SK-N-SH (cell line): ENCODE results near the gene LPIN2. TPM values are rescaled to one million over a fixed set of nuclear protein-coding genes. Genes with fewer than 3 reads are reported as not detected.

Experiments
- CTCF ChIA-PET: fragments of 300-600, 350-600 bp; formaldehyde crosslinking; extraction: SDS; loops from one replicate; lab custom pipeline; 2021; lab: Yijun Ruan, JAX
- POLR2A ChIA-PET: fragments of 350-600 bp; sonication (Branson Sonifier 250); formaldehyde crosslinking; extraction: SDS; loops from one replicate; lab custom pipeline; 2020; ENCODE audit warnings: antibody characterized with exemption, inconsistent platforms; lab: Yijun Ruan, JAX
- DNase-seq: peaks from one replicate; pipeline ENCODE4 v3.0.0; 2012
- H2AFZ ChIP-seq: fragments of 200-600 bp; sonication (generic); 2 replicates; pipeline ENCODE4 v1.8.1; 2016; ENCODE audit warnings: antibody characterized with exemption, mild to moderate bottlenecking, low read depth
- H3F3A ChIP-seq: fragments of 200-600 bp; sonication (generic); replicated peaks from 2 replicates; pipeline ENCODE3; 2016; ENCODE audit warnings: antibody characterized with exemption, mild to moderate bottlenecking; ENCODE audit not compliant: insufficient read depth
- H3K27ac ChIP-seq, 2 experiments: fragments of 200-500 bp in 1 of 2; fragments of 200-600 bp in 1 of 2; sonication (Bioruptor generic) in 1 of 2; sonication (generic), shearing (Covaris generic) in 1 of 2; 2 replicates each; pipeline versions ENCODE4 v1.5.1 to v1.6.1; 2014 to 2016; ENCODE audit warnings: low read depth in 2 of 2, inconsistent platforms in 1 of 2, low read length in 1 of 2, mild to moderate bottlenecking in 1 of 2, mixed read lengths in 1 of 2
- H3K27me3 ChIP-seq: fragments of 200-600 bp; sonication (generic), shearing (Covaris generic); 2 replicates; pipeline ENCODE4 v1.6.1; 2016; ENCODE audit warnings: mixed run types; ENCODE audit not compliant: insufficient read depth
- H3K36me3 ChIP-seq, 2 experiments: fragments of 200-500 bp in 1 of 2; fragments of 200-600 bp in 1 of 2; sonication (Bioruptor generic) in 1 of 2; sonication (generic) in 1 of 2; replicated peaks in 1 of 2; 2 replicates each; pipeline versions ENCODE3 to v1.5.1; 2014 to 2016; ENCODE audit warnings: low read length in 1 of 2, mild to moderate bottlenecking in 1 of 2; ENCODE audit not compliant: insufficient read depth in 2 of 2, control insufficient read depth in 1 of 2
- H3K4me1 ChIP-seq, 2 experiments: fragments of 200-500 bp in 1 of 2; fragments of 200-600 bp in 1 of 2; sonication (Bioruptor generic) in 1 of 2; sonication (generic), shearing (Covaris generic) in 1 of 2; 2 replicates each; pipeline versions ENCODE4 v1.5.1 to v1.6.1; 2014 to 2016; ENCODE audit warnings: low read depth in 1 of 2, low read length in 1 of 2, mixed run types in 1 of 2; ENCODE audit not compliant: insufficient read depth in 2 of 2, control insufficient read depth in 1 of 2
- H3K4me2 ChIP-seq: fragments of 200-600 bp; sonication (generic), shearing (Covaris generic); 2 replicates; pipeline ENCODE4 v1.6.1; 2017; ENCODE audit warnings: mixed run types
- H3K4me3 ChIP-seq, 2 experiments: fragments of 200-500 bp in 1 of 2; fragments of 200-600 bp in 1 of 2; sonication (Bioruptor generic) in 1 of 2; sonication (generic), shearing (Covaris generic) in 1 of 2; 2 replicates each; pipeline versions ENCODE4 v1.5.1 to v1.8.1; 2014 to 2016; ENCODE audit warnings: low read depth in 2 of 2, inconsistent platforms in 1 of 2, low read length in 1 of 2, mild to moderate bottlenecking in 1 of 2, mixed read lengths in 1 of 2, moderate library complexity in 1 of 2
- H3K79me2 ChIP-seq: fragments of 200-600 bp; sonication (generic); 2 replicates; pipeline ENCODE4 v1.8.1; 2017; ENCODE audit warnings: mild to moderate bottlenecking; ENCODE audit not compliant: insufficient read depth
- H3K9ac ChIP-seq: fragments of 200-600 bp; sonication (generic); 2 replicates; pipeline ENCODE4 v1.6.1; 2017; ENCODE audit warnings: mixed run types
- H3K9me2 ChIP-seq: fragments of 200-600 bp; sonication (generic); 2 replicates; pipeline ENCODE4 v1.6.1; 2017; ENCODE audit warnings: mixed run types
- H3K9me3 ChIP-seq: fragments of 200-600 bp; sonication (generic); 2 replicates; pipeline ENCODE4 v1.6.1; 2017; ENCODE audit warnings: mixed run types, mild to moderate bottlenecking, moderate library complexity
- H4K20me1 ChIP-seq: fragments of 200-600 bp; sonication (generic); 2 replicates; pipeline ENCODE4 v1.6.1; 2017; ENCODE audit warnings: mild to moderate bottlenecking, mixed run types; ENCODE audit not compliant: insufficient read depth
- CHD2 ChIP-seq: fragments of 150-350 bp; IDR thresholded peaks from 2 replicates; pipeline ENCODE4 v1.6.1; 2018; ENCODE audit warnings: low read length; ENCODE audit not compliant: partially characterized antibody
- EZH2phosphoT487 ChIP-seq: fragments of 200-600 bp; sonication (generic); IDR thresholded peaks from 2 replicates; pipeline ENCODE4 v1.6.1; 2017; ENCODE audit warnings: low read depth, mixed run types, mild to moderate bottlenecking, antibody characterized with exemption, moderate library complexity, borderline replicate concordance
- FOSL2 ChIP-seq: IDR thresholded peaks from 2 replicates; pipeline ENCODE4 v1.4.0; 2012; ENCODE audit warnings: low read depth, mild to moderate bottlenecking, moderate library complexity, borderline replicate concordance
- FOXJ3 ChIP-seq: sonication (generic); formaldehyde crosslinking; IDR thresholded peaks from 2 replicates; pipeline ENCODE4 v1.5.1; 2020; ENCODE audit warnings: mild to moderate bottlenecking, missing genetic modification reagents
- FOXM1 ChIP-seq: IDR thresholded peaks from 2 replicates; pipeline ENCODE4 v1.4.0; 2012; ENCODE audit warnings: low read depth, mild to moderate bottlenecking
- GABPA ChIP-seq: IDR thresholded peaks from 2 replicates; pipeline ENCODE4 v1.4.0; 2012; ENCODE audit warnings: low read depth, mild to moderate bottlenecking
- GATA2 ChIP-seq: sonication (generic); formaldehyde crosslinking; IDR thresholded peaks from 2 replicates; pipeline ENCODE4 v1.5.0; 2020; ENCODE audit warnings: mild to moderate bottlenecking, missing genetic modification reagents
- IRF3 ChIP-seq: fragments of 150-350 bp; IDR thresholded peaks from 2 replicates; pipeline ENCODE4 v1.6.1; 2016; ENCODE audit warnings: mild to moderate bottlenecking, low read depth, low read length
- JUND ChIP-seq: IDR thresholded peaks from 2 replicates; pipeline ENCODE4 v1.4.0; 2012
- MAX ChIP-seq: IDR thresholded peaks from 2 replicates; pipeline ENCODE4 v1.4.0; 2012; ENCODE audit warnings: low read depth
- MXI1 ChIP-seq: IDR thresholded peaks from 2 replicates; pipeline ENCODE4 v1.6.1; 2012; ENCODE audit warnings: mild to moderate bottlenecking, low read depth, low read length, improper control_type of control experiment
- POLR2AphosphoS5 ChIP-seq: IDR thresholded peaks from 2 replicates; pipeline ENCODE4 v1.6.1; 2012; ENCODE audit warnings: low read depth, low read length
- REST ChIP-seq: IDR thresholded peaks from 2 replicates; pipeline ENCODE4 v1.6.1; 2012; ENCODE audit warnings: mild to moderate bottlenecking, low read depth, low read length, moderate library complexity
- RFX5 ChIP-seq: IDR thresholded peaks from 2 replicates; pipeline ENCODE4 v1.6.1; 2012; ENCODE audit warnings: mild to moderate bottlenecking, improper control_type of control experiment, low read length
- SIN3A ChIP-seq: IDR thresholded peaks from 2 replicates; pipeline ENCODE4 v1.6.1; 2012; ENCODE audit warnings: low read depth, mild to moderate bottlenecking, low read length, moderate library complexity, borderline replicate concordance
- SMC3 ChIP-seq: IDR thresholded peaks from 2 replicates; pipeline ENCODE4 v1.6.1; 2012; ENCODE audit warnings: low read depth, low read length, improper control_type of control experiment
- TEAD4 ChIP-seq: IDR thresholded peaks from 2 replicates; pipeline ENCODE4 v1.4.0; 2012; ENCODE audit warnings: mild to moderate bottlenecking, borderline replicate concordance; ENCODE audit not compliant: insufficient read depth
- USF1 ChIP-seq: IDR thresholded peaks from 2 replicates; pipeline ENCODE4 v1.4.0; 2012; ENCODE audit warnings: low read depth, borderline replicate concordance
- USF2 ChIP-seq: fragments of 150-350 bp; IDR thresholded peaks from 2 replicates; pipeline ENCODE4 v1.6.1; 2017; ENCODE audit warnings: antibody characterized with exemption, low read length, low read depth, borderline replicate concordance
- YY1 ChIP-seq: IDR thresholded peaks from 2 replicates; pipeline ENCODE4 v1.4.0; 2012; ENCODE audit warnings: low read depth, mild to moderate bottlenecking
- WGBS: methylation state at CpG from one replicate; pipeline ENCODE4 v1.1.6; 2017; ENCODE audit warnings: low lambda C conversion rate; 5-methylcytosine and 5-hydroxymethylcytosine counted together
- polyA plus RNA-seq, 3 experiments: library from polyadenylated mRNA; depleted of rRNA; stranded (reverse); fragments of >200 nt; gene quantifications; 2 replicates each; pipeline ENCODE4 v1.2.3, GENCODE V29; 2012

Gene LPIN2
- polyA plus RNA-seq, 1 of the 3 experiments (the other 2 are of a cell fraction) = 19.3 TPM

- Histone ChIP-seq H3K9me2 (no peaks in the 10 kb centered on the region), H2AFZ (no peak overlapping the region), H3K27me3 (no peaks in the 10 kb centered on the region), H3F3A (no peaks in the 10 kb centered on the region), H3K79me2 (no peaks in the 10 kb centered on the region), H3K4me3 (no peak overlapping the region), H4K20me1 (no peaks in the 10 kb centered on the region), H3K4me2 (no peak overlapping the region), H3K36me3 (no peaks in the 10 kb centered on the region), H3K4me1 (peaks cover 0 to 2% of the 10 kb centered on the region in 2 experiments; a peak in 1 of 4 replicates), H3K9ac (no peak overlapping the region), H3K27ac (no peak overlapping the region), H3K9me3 (no peaks in the 10 kb centered on the region)
- WGBS = 97% methylated on average over 4 of the region's 4 CpGs
- TF ChIP-seq POLR2AphosphoS5 (no peak), FOSL2 (no peak), USF2 (no peak), MXI1 (no peak), FOXM1 (no peak), JUND (no peak), TEAD4 (no peak), YY1 (no peak), SIN3A (no peak), EZH2phosphoT487 (no peak), IRF3 (no peak), FOXJ3 (no peak)
- ChIA-PET POLR2A (no interaction called here), CTCF (interaction anchor here (1.1 to 2.4 kb wide), 2 partner anchors 10 to 115 kb away, joined by 3 to 10 read pairs; no protein-coding TSS in a partner anchor)
- DNase-seq = no peak
Observed at GRCh38 chr18:3053081-3053480, 40.1 kb upstream of the LPIN2 start.

GRCh38 chr18:3052411-3052758 is 39.4 kb upstream of the LPIN2 start:
- no peaks in the 10 kb centered on the region for H3K27me3 ChIP-seq
- ChIA-PET POLR2A (no interaction called here), CTCF (interaction anchor here (1.1 to 2.4 kb wide), 2 partner anchors 10 to 114 kb away, joined by 3 to 10 read pairs; no protein-coding TSS in a partner anchor)
- no peaks in the 10 kb centered on the region for H3K36me3 ChIP-seq
- H3K9ac ChIP-seq = no peak overlapping the region
- no peaks in the 10 kb centered on the region for H4K20me1 ChIP-seq
- H3K4me2 ChIP-seq = no peak overlapping the region
- H3K9me3 ChIP-seq = no peaks in the 10 kb centered on the region
- DNase-seq = no peak
- peaks cover 0 to 3% of the 10 kb centered on the region in 2 experiments; a peak in 1 of 4 replicates for H3K4me1 ChIP-seq
- H3K27ac ChIP-seq = no peak overlapping the region
- no peaks in the 10 kb centered on the region for H3F3A ChIP-seq
- no peaks in the 10 kb centered on the region for H3K79me2 ChIP-seq
- H3K9me2 ChIP-seq = no peaks in the 10 kb centered on the region
- no peak overlapping the region for H3K4me3 ChIP-seq
- H2AFZ ChIP-seq = no peak overlapping the region
- WGBS = 67% methylated on average over 2 of the region's 2 CpGs
- TF ChIP-seq EZH2phosphoT487 = no peak
- TF ChIP-seq YY1 = no peak
- no peak for TF ChIP-seq FOSL2
- TF ChIP-seq MXI1 = no peak
- no peak for TF ChIP-seq SMC3
- TF ChIP-seq POLR2AphosphoS5 = no peak
- TF ChIP-seq CHD2 = no peak
- TF ChIP-seq GATA2 (CRISPR knock-in tag) = no peak
- TF ChIP-seq MAX = no peak
- TF ChIP-seq SIN3A = no peak
- TF ChIP-seq TEAD4 = no peak
- TF ChIP-seq REST = no peak
- no peak for TF ChIP-seq GABPA
- no peak for TF ChIP-seq JUND
- no peak for TF ChIP-seq FOXJ3
- TF ChIP-seq RFX5 = no peak
- no peak for TF ChIP-seq USF1
